ENCODE results near the gene GOLPH3. TPM values are rescaled to one million over a fixed set of nuclear protein-coding genes. Genes with fewer than 3 reads are reported as not detected.

Gene GOLPH3
- total and polyA plus RNA-seq, 2 of the 8 experiments (the other 6 are each of a cell fraction or from before 2014, with no cell fraction given): 53.7 to 93.6 TPM

GRCh38 chr5:32160228-32160627, 13.9 kb downstream of the GOLPH3 start:
- Histone ChIP-seq H2AFZ (ENCODE audit: low read length) (no peak overlapping the region), H2BK15ac (ENCODE audit: low read length) (no peak overlapping the region), H3K27me3 (replicated peaks in 1 of 4; ENCODE audit: control insufficient read depth in 3 of 4, extremely low read depth in 1 of 4, insufficient read depth in 3 of 4, low read length in 3 of 4) (no peaks in the 10 kb centered on the region), H3K23me2 (ENCODE audit: low read depth, low read length) (no peaks in the 10 kb centered on the region; the same call in 1 of the 2 replicates), H2BK20ac (ENCODE audit: low read length) (no peak overlapping the region), H3K4me3 (ENCODE audit: extremely low read depth in 1 of 4, insufficient read depth in 2 of 4, low read depth in 3 of 4, low read length in 4 of 4) (no peak overlapping the region), H3K4me1 (replicated peaks in 1 of 4; ENCODE audit: control insufficient read depth in 3 of 4, insufficient read depth in 4 of 4, low read length in 3 of 4) (peaks cover 0 to 13% (median 2%) of the 10 kb centered on the region in 4 experiments; a peak in 2 of 7 replicates), H4K8ac (ENCODE audit: extremely low read depth, insufficient read depth, low read length) (no peak overlapping the region), H4K20me1 (replicated peaks in 1 of 2; ENCODE audit: control insufficient read depth in 1 of 2, insufficient read depth in 2 of 2, low read length in 2 of 2) (peaks cover 14 to 20% of the 10 kb centered on the region in 2 experiments), H2BK5ac (ENCODE audit: low read depth, low read length) (no peak overlapping the region), H3K9me3 (ENCODE audit: insufficient read depth in 2 of 2, low read depth in 1 of 2, low read length in 1 of 2) (no peaks in the 10 kb centered on the region), H4K5ac (ENCODE audit: insufficient read length, low read depth, low read length) (no peak overlapping the region), H3K14ac (ENCODE audit: insufficient read length) (no peak overlapping the region), H3K4ac (replicated peaks; ENCODE audit: insufficient read length, low read depth, low read length) (no peak overlapping the region), H3K23ac (ENCODE audit: insufficient read length) (no peak overlapping the region), H3K79me2 (ENCODE audit: control insufficient read depth in 1 of 2, insufficient read depth in 2 of 2, low read length in 2 of 2) (peaks cover 13 to 91% of the 10 kb centered on the region in 2 experiments), H2BK12ac (ENCODE audit: low read depth, low read length) (no peak overlapping the region), H3K56ac (replicated peaks; ENCODE audit: insufficient read length, low read depth, low read length) (no peak overlapping the region), H3K79me1 (ENCODE audit: low read depth, low read length) (peaks cover 11% of the 10 kb centered on the region), H2AK5ac (ENCODE audit: low read depth, low read length) (no peak overlapping the region), H3K9ac (replicated peaks in 1 of 4; ENCODE audit: extremely low read depth in 1 of 4, low read depth in 3 of 4, low read length in 3 of 4) (no peak overlapping the region), H3K27ac (ENCODE audit: low read depth, low read length) (no peak overlapping the region), H3K4me2 (ENCODE audit: insufficient read depth in 1 of 2, low read depth in 2 of 2, low read length in 2 of 2) (no peak overlapping the region), H2BK120ac (replicated peaks; ENCODE audit: low read depth, low read length) (no peak overlapping the region), H3K36me3 (ENCODE audit: control insufficient read depth in 2 of 4, insufficient read depth in 4 of 4, low read length in 3 of 4) (peaks cover 0 to 5% (median under 1%) of the 10 kb centered on the region in 4 experiments; a peak in 2 of 8 replicates), H3K18ac (ENCODE audit: extremely low read depth, low read length) (no peak overlapping the region), H4K91ac (replicated peaks; ENCODE audit: insufficient read length, low read length) (no peak overlapping the region)
- ChIA-PET POLR2A (ENCODE audit: partially characterized antibody) (interaction anchor here (1.4 kb wide), 1 partner anchor 13 kb away, joined by 7 read pairs; the partner anchor contains the start of gene GOLPH3), CTCF (ENCODE audit: partially characterized antibody) (interaction anchor here (0.6 to 1.0 kb wide), 3 partner anchors 10 to 256 kb away, joined by 3 read pairs; no protein-coding TSS in a partner anchor)
- 96% methylated on average over 1 of the region's 1 CpG; no CpG with 5 or more reads in 1 of the 2 experiments for WGBS, 2 experiments (ENCODE audit: extremely low coverage in 1 of 2, insufficient coverage in 1 of 2, insufficient read length in 1 of 2, insufficient replicate concordance in 2 of 2, low coverage in 1 of 2, low lambda C conversion rate in 2 of 2, missing lambda C conversion rate in 1 of 2)
- DNase-seq (ENCODE audit: low read depth in 1 of 2, low spot score in 2 of 2): no peak
- FAIRE-seq: no peak
- no peak for TF ChIP-seq USF2 (IDR thresholded peaks at IDR 0.05; ENCODE audit: low read length)
- no peak for TF ChIP-seq HDAC2 (IDR thresholded peaks at IDR 0.05; ENCODE audit: borderline replicate concordance in 1 of 2, low read depth in 2 of 2, low read length in 2 of 2)
- no peak for TF ChIP-seq TAF1 (IDR thresholded peaks at IDR 0.05; ENCODE audit: low read depth, low read length)
- TF ChIP-seq RBBP5 (IDR thresholded peaks at IDR 0.05; ENCODE audit: borderline replicate concordance, low read depth, low read length): no peak
- TF ChIP-seq SIX5 (IDR thresholded peaks at IDR 0.05; ENCODE audit: low read depth, low read length): no peak
- TF ChIP-seq, protein P1, sequence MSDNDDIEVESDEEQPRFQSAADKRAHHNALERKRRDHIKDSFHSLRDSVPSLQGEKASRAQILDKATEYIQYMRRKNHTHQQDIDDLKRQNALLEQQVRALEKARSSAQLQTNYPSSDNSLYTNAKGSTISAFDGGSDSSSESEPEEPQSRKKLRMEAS (IDR thresholded peaks at IDR 0.05): no peak

Data from H1 (cell line).